GM23248 (cell line): ENCODE results near the gene TCP11. TPM values are rescaled to one million over a fixed set of nuclear protein-coding genes. Genes with fewer than 3 reads are reported as not detected.

Experiments used
- DNase-seq: peaks from one replicate; pipeline ENCODE4 v3.0.0-alpha.2; 2015
- H2AFZ ChIP-seq: fragments of 200-600 bp; sonication (generic); 2 replicates; pipeline ENCODE4 v1.6.1; 2016; ENCODE audit warnings: antibody characterized with exemption
- H3F3A ChIP-seq: fragments of 200-600 bp; sonication (generic); 2 replicates; pipeline ENCODE4 v1.6.1; 2016; ENCODE audit warnings: mild to moderate bottlenecking, antibody characterized with exemption, mixed run types; ENCODE audit not compliant: insufficient read depth
- H3K27ac ChIP-seq: fragments of 200-600 bp; sonication (generic); 2 replicates; pipeline ENCODE4 v1.5.1; 2016; ENCODE audit warnings: mild to moderate bottlenecking
- H3K27me3 ChIP-seq: fragments of 200-600 bp; sonication (generic); replicated peaks from 2 replicates; pipeline ENCODE4 v1.6.1; 2016; ENCODE audit warnings: mild to moderate bottlenecking; ENCODE audit not compliant: insufficient read depth
- H3K36me3 ChIP-seq: fragments of 200-600 bp; sonication (generic); 2 replicates; pipeline ENCODE4 v1.6.1; 2016; ENCODE audit warnings: low read depth, mild to moderate bottlenecking
- H3K4me1 ChIP-seq: fragments of 200-600 bp; sonication (generic); 2 replicates; pipeline ENCODE4 v1.6.1; 2016; ENCODE audit warnings: mild to moderate bottlenecking; ENCODE audit not compliant: insufficient read depth
- H3K4me2 ChIP-seq: fragments of 200-600 bp; sonication (generic); one replicate; pipeline ENCODE4 v1.6.1; 2016; ENCODE audit warnings: mild to moderate bottlenecking; ENCODE audit not compliant: unreplicated experiment
- H3K4me3 ChIP-seq: fragments of 200-600 bp; sonication (generic); 2 replicates; pipeline ENCODE4 v1.5.1; 2016; ENCODE audit warnings: mild to moderate bottlenecking
- H3K79me2 ChIP-seq: fragments of 200-600 bp; sonication (generic); 2 replicates; pipeline ENCODE4 v1.6.1; 2016; ENCODE audit warnings: mild to moderate bottlenecking; ENCODE audit not compliant: insufficient read depth
- H3K9ac ChIP-seq: fragments of 200-600 bp; sonication (generic); 2 replicates; pipeline ENCODE4 v1.6.1; 2016; ENCODE audit warnings: mild to moderate bottlenecking
- H3K9me2 ChIP-seq: fragments of 200-600 bp; sonication (generic); 2 replicates; pipeline ENCODE4 v1.6.1; 2016; ENCODE audit warnings: mixed run types, mild to moderate bottlenecking, moderate library complexity; ENCODE audit not compliant: insufficient read depth
- H3K9me3 ChIP-seq: fragments of 200-600 bp; sonication (generic); one replicate; pipeline ENCODE4 v1.6.1; 2017; ENCODE audit warnings: low read depth
- H4K20me1 ChIP-seq: fragments of 200-600 bp; sonication (generic); 2 replicates; pipeline ENCODE4 v1.6.0; 2016; ENCODE audit not compliant: insufficient read depth
- EZH2 ChIP-seq: fragments of 200-600 bp; sonication (generic); IDR thresholded peaks from 2 replicates; pipeline ENCODE4 v1.6.1; 2018; ENCODE audit warnings: antibody characterized with exemption, mild to moderate bottlenecking; ENCODE audit not compliant: insufficient read depth, poor library complexity, severe bottlenecking
- EZH2phosphoT487 ChIP-seq: fragments of 200-600 bp; sonication (generic); IDR thresholded peaks from 2 replicates; pipeline ENCODE4 v1.6.1; 2018; ENCODE audit warnings: antibody characterized with exemption, moderate library complexity, mild to moderate bottlenecking, low read depth; ENCODE audit not compliant: insufficient read depth
- WGBS, 2 experiments: methylation state at CpG; one replicate each; pipeline ENCODE4 v1.1.6; 2015 to 2017; ENCODE audit warnings: low lambda C conversion rate in 2 of 2, low coverage in 1 of 2; ENCODE audit errors: missing lambda C conversion rate in 2 of 2; 5-methylcytosine and 5-hydroxymethylcytosine counted together
- in situ Hi-C: fragments of 300-500 bp; cut with MboI; formaldehyde crosslinking; loops from 2 replicates; pipeline ENCODE4 v1.15.0; 2020
- polyA plus RNA-seq: library from polyadenylated mRNA; unstranded; fragments of >200 nt; fragmentation: Nextera tagmentation; extraction: Ambion mirVana; gene quantifications from 2 replicates; pipeline ENCODE4 v1.2.1, GENCODE V29; 2016
- total RNA-seq: library from RNA; depleted of rRNA; stranded (reverse); fragments of >200 nt; shearing (Covaris generic); gene quantifications from 2 replicates; pipeline ENCODE4 v1.2.3, GENCODE V29; 2014; rRNA removed

Gene TCP11
- not detected in 2 replicates for total RNA-seq
- not detected in 2 replicates for polyA plus RNA-seq

- no peaks in the 10 kb centered on the region for H3K9me3 ChIP-seq
- DNase-seq: peak; percentile 28
- H2AFZ ChIP-seq: peak within 1 kb of the TSS; percentile 51
- H3K4me2 ChIP-seq: no peak within 1 kb of the TSS
- no peak within 1 kb of the TSS for H3K4me3 ChIP-seq
- WGBS, 2 experiments: 40 to 46% methylated on average over 21 to 60 of the region's 69 CpGs
- no peaks in the 10 kb centered on the region for H3K36me3 ChIP-seq
- H3K27ac ChIP-seq: no peak within 1 kb of the TSS
- H4K20me1 ChIP-seq: no peaks in the 10 kb centered on the region
- in situ Hi-C loops: loop anchor here (10.0 kb wide), 1 partner anchor 64 kb away; no protein-coding TSS in a partner anchor
- no peaks in the 10 kb centered on the region for H3K27me3 ChIP-seq
- no peak within 1 kb of the TSS for H3K9ac ChIP-seq
- peaks cover 10% of the 10 kb centered on the region for H3K4me1 ChIP-seq
- TF ChIP-seq EZH2 (no peak), EZH2phosphoT487 (no peak)
- peaks cover 4% of the 10 kb centered on the region; the same call in 1 of the 2 replicates for H3F3A ChIP-seq
- no peaks in the 10 kb centered on the region for H3K79me2 ChIP-seq
- H3K9me2 ChIP-seq: no peaks in the 10 kb centered on the region
These were observed at the start of gene TCP11 for GRCh38 chr6:35141007-35141655. Gene TCP11, minus strand, starts transcription at chr6:35141339. Its CDS starts 469 bp downstream, at chr6:35140870.

DNA sequence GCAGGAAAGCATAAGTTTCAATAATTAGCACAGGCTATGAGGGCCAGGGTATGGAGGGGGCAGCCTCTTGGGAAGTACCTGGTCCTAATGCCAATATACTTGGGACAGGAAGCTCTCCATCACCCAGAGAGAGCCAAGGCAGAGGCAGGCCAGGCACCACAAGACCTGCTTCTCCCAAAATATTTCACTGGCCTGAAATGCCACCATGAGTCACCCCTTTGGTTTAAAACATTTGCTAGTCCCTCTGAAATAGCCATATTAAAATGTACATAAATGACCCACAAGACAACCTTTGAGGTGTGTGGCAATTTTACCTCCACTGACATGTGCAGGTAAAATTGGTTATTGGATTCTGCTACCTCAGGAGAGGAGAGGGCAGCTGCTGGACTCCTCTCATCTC is 49.2 kb upstream of the TCP11 start:
- no peaks in the 10 kb centered on the region for H3K27me3 ChIP-seq
- H3K4me3 ChIP-seq: no peak overlapping the region
- in situ Hi-C loops: no loop called here
- H4K20me1 ChIP-seq: no peaks in the 10 kb centered on the region
- H3F3A ChIP-seq: peaks cover 6% of the 10 kb centered on the region; the same call in 1 of the 2 replicates
- no peak overlapping the region for H2AFZ ChIP-seq
- no peaks in the 10 kb centered on the region for H3K9me3 ChIP-seq
- H3K79me2 ChIP-seq: no peaks in the 10 kb centered on the region
- H3K9me2 ChIP-seq: no peaks in the 10 kb centered on the region
- DNase-seq: peak; percentile 59
- H3K4me2 ChIP-seq: no peak overlapping the region
- no peak overlapping the region for H3K27ac ChIP-seq
- peaks cover 17% of the 10 kb centered on the region for H3K4me1 ChIP-seq
- H3K36me3 ChIP-seq: no peaks in the 10 kb centered on the region
- TF ChIP-seq EZH2phosphoT487: no peak
- TF ChIP-seq EZH2: no peak
- no peak overlapping the region for H3K9ac ChIP-seq

- H3K36me3 ChIP-seq: no peaks in the 10 kb centered on the region
- TF ChIP-seq EZH2phosphoT487 (no peak), EZH2 (no peak)
- H3K27me3 ChIP-seq: no peaks in the 10 kb centered on the region
- H2AFZ ChIP-seq: no peak overlapping the region
- no peaks in the 10 kb centered on the region for H3K9me3 ChIP-seq
- H3K9ac ChIP-seq: no peak overlapping the region
- no peak overlapping the region for H3K27ac ChIP-seq
- H3K4me2 ChIP-seq: no peak overlapping the region
- no peaks in the 10 kb centered on the region for H4K20me1 ChIP-seq
- H3F3A ChIP-seq: peaks cover 19% of the 10 kb centered on the region
- 77 to 82% methylated on average over 3 of the region's 3 CpGs for WGBS, 2 experiments
- DNase-seq: no peak
- H3K4me3 ChIP-seq: no peak overlapping the region
- H3K79me2 ChIP-seq: no peaks in the 10 kb centered on the region
- in situ Hi-C loops: no loop called here
- H3K9me2 ChIP-seq: no peaks in the 10 kb centered on the region
- H3K4me1 ChIP-seq: peaks cover 28% of the 10 kb centered on the region
These were observed 47.7 kb upstream of the TCP11 start for GRCh38 chr6:35188886-35189285.

- in situ Hi-C loops: no loop called here
- no peak overlapping the region for H3K4me2 ChIP-seq
- H3K9ac ChIP-seq: no peak overlapping the region
- H3K9me3 ChIP-seq: no peaks in the 10 kb centered on the region
- H3K79me2 ChIP-seq: no peaks in the 10 kb centered on the region
- peaks cover 35% of the 10 kb centered on the region for H3F3A ChIP-seq
- H3K27ac ChIP-seq: no peak overlapping the region
- peaks cover 41% of the 10 kb centered on the region for H3K4me1 ChIP-seq
- no peaks in the 10 kb centered on the region for H3K9me2 ChIP-seq
- no peaks in the 10 kb centered on the region for H4K20me1 ChIP-seq
- DNase-seq: no peak
- H3K36me3 ChIP-seq: no peaks in the 10 kb centered on the region
- WGBS, 2 experiments: 100% methylated on average over 2 of the region's 2 CpGs
- no peaks in the 10 kb centered on the region for H3K27me3 ChIP-seq
- no peak for TF ChIP-seq EZH2
- no peak for TF ChIP-seq EZH2phosphoT487
- no peak overlapping the region for H3K4me3 ChIP-seq
- no peak overlapping the region for H2AFZ ChIP-seq
These were observed 45.4 kb upstream of the TCP11 start for GRCh38 chr6:35186571-35186970.

- no peaks in the 10 kb centered on the region for H3K79me2 ChIP-seq
- no peaks in the 10 kb centered on the region for H4K20me1 ChIP-seq
- no peak overlapping the region for H3K4me3 ChIP-seq
- peak overlapping the region; percentile 41; the same call in 1 of the 2 replicates for H3K27ac ChIP-seq
- no peaks in the 10 kb centered on the region for H3K27me3 ChIP-seq
- no peak overlapping the region for H3K4me2 ChIP-seq
- H3K9ac ChIP-seq: no peak overlapping the region
- no peaks in the 10 kb centered on the region for H3K9me3 ChIP-seq
- H3F3A ChIP-seq: peaks cover 41% of the 10 kb centered on the region
- WGBS, 2 experiments: 92 to 94% methylated on average over 1 of the region's 1 CpG
- H3K9me2 ChIP-seq: no peaks in the 10 kb centered on the region
- peaks cover 47% of the 10 kb centered on the region for H3K4me1 ChIP-seq
- no peaks in the 10 kb centered on the region for H3K36me3 ChIP-seq
- TF ChIP-seq EZH2phosphoT487 (no peak), EZH2 (no peak)
- H2AFZ ChIP-seq: no peak overlapping the region
- DNase-seq: no peak
- in situ Hi-C loops: no loop called here
These were observed 44.8 kb upstream of the TCP11 start for GRCh38 chr6:35185971-35186370.
